GM18951 (cell line): Measurements from ENCODE around the gene TNS1.

ENCODE experiments used
- POLR2A ChIP-seq: IDR thresholded peaks from 4 replicates; pipeline ENCODE4 v1.6.1; 2011; ENCODE audit warnings: mild to moderate bottlenecking; ENCODE audit not compliant: insufficient read length, insufficient read depth; ENCODE audit errors: extremely low read depth
- in situ Hi-C: fragments of 300-500 bp; cut with MboI; formaldehyde crosslinking; loops from one replicate; pipeline ENCODE4 v1.12.0; 2022; ENCODE audit warnings: low sequenced_read_pairs, mixed read lengths, inconsistent platforms; ENCODE audit not compliant: unreplicated experiment

TNS1 gene

GRCh38 chr2:217878915-217879590 is 123.7 kb downstream of the TNS1 start:
- in situ Hi-C loops, result no loop called here
- TF ChIP-seq POLR2A, result no peak

DNA sequence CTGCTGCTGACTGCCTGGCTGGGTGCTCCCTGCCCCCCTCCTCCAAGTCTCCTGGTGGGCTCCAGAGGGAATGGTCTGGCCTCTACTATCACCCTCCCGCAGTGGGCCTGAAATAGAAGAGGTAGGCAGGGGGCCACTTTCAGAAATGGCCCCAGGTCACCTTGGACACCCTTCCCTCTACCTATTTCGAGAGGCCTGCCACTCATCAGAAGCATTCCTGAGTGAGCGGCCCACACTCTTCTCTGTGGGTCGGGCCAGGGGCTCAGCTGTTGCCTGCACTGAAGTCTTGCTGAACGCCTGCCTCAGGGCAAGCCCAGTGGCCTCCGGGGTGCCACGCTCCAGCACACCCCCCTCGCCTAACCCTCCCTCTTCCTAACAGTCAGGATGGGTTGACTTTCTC is 124.9 kb downstream of the TNS1 start:
- in situ Hi-C loops, result no loop called here
- no peak for TF ChIP-seq POLR2A

GRCh38 chr2:217876253-217876570 is 126.6 kb downstream of the TNS1 start:
- in situ Hi-C loops, result no loop called here

GRCh38 chr2:217875556-217876252 is 127.1 kb downstream of the TNS1 start:
- no peak for TF ChIP-seq POLR2A
- in situ Hi-C loops, result no loop called here

More at GRCh38 chr2:217876253-217876570, 126.6 kb downstream of the TNS1 start:
- no peak for TF ChIP-seq POLR2A

DNA sequence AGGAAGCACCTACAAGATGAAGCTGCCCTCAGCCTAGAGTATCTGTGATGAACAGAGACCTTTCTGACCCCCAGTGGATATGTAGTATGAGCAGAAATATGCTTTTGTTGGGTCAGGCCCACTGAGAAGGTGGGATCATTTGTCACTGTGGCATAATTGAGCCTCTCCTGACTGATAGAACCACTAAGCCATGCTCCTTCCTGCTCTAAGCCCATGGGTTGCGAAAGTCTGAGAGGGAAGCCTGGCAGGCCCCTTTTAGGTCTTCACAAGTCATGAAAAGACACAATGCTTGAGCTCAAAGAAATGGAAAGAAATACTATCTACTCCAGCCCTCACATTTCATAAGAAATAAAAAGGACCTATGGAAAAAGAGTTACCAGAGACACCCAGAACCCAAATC is 127.7 kb downstream of the TNS1 start:
- in situ Hi-C loops, result no loop called here
- no peak for TF ChIP-seq POLR2A

- in situ Hi-C loops, result no loop called here
- no peak for TF ChIP-seq POLR2A
Measured at GRCh38 chr2:217873371-217873770, 129.4 kb downstream of the TNS1 start.

DNA sequence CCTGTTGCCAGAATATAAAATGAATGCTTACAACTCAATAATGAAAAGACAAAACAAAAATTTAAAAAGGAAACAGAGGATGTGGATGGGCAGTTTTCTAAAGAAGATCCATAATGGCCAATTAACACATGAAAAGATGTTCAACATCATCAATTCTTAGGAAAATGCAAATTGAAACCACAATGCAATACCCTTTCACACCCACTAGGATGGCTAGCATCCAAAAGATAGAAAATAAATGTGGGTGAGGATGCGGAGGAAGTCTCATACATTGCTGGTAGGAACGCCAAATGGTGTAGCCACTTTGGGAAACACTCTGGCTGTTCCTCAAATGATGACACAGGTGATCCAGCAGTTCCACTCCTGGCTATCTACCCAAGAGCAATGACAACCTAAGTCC is 130.5 kb downstream of the TNS1 start:
- no peak for TF ChIP-seq POLR2A
- in situ Hi-C loops, result no loop called here

GRCh38 chr2:217870528-217871011 is 132.2 kb downstream of the TNS1 start:
- no peak for TF ChIP-seq POLR2A
- in situ Hi-C loops, result no loop called here

DNA sequence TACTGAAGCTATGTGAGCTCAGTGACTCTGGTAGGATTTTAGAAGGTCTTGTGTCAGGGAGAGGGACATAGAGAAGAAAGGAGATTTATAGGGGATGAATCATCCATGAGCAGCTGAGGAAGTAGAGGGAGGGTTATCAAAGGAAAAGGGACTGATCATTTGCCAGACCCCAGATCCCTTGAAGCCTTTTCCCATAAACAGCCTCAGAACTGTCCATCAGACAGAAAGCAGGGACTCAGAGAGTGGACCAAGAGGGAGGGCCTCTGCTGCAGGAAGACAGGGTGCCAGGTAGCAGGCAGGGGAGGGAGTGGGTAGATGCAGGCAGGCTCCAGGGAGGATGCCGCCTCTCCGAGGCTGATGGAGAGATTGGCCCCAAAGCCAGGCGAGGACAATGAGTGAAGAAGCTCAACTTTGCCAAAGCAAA is 133.9 kb downstream of the TNS1 start:
- TF ChIP-seq POLR2A, result no peak
- in situ Hi-C loops, result no loop called here

DNA sequence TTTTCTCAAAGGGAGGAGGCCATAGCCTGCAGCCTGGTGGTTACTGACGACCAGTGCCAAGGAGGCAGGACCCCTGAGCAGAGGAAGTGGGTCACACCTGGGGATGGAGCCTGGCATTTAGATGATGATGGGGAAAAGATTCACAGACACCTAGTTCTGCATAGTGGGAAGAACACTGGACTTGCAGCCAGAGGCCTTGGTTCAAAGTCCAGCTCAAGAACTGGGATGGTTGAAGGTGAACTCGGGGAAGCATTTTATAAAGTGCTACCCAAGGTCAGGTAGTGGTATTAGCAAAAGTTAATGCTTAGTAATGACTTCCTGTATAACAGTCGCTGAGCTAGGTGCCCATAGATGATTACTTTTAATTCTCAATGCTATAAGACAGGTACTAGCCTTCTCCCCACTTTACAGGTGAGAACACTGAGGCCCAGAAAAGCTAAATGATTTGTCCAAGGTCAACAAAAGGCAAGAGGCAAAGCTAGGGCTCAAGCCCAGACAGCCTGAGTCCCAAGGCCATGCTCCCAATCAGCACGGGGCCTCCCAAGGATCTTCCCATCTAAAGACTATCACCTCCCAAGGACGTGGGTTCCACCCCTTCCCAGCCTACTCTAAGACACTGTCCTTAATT is 134.4 kb downstream of the TNS1 start:
- in situ Hi-C loops, result no loop called here
- TF ChIP-seq POLR2A, result no peak

- TF ChIP-seq POLR2A, result no peak
- in situ Hi-C loops, result no loop called here
Measured at GRCh38 chr2:217866457-217866856, 136.3 kb downstream of the TNS1 start.

GRCh38 chr2:217864963-217865772 is 137.6 kb downstream of the TNS1 start:
- TF ChIP-seq POLR2A, result no peak
- in situ Hi-C loops, result no loop called here

DNA sequence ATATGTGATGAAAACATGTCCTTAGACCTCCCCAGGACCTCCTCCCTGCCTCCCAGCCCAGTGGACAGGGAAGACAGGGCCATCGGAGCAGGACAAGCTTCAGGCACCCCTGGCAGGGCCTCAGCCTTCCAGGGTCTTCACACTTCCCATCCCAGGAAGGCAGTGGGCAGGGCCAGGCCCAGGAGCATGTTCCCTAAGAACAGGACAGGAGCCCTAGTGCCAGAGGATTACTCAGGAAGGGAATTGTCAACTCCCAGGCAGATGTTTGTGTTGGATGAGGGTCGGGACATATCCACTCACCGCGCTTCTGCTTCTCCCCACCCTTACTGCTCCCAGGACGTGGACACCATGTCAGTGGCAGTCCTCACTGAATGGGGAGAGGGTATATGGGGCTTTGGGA is 138.9 kb downstream of the TNS1 start:
- in situ Hi-C loops, result no loop called here
- TF ChIP-seq POLR2A, result no peak
